ENCODE data around the gene EFNA3.

Gene EFNA3

GRCh38 chr1:155062702-155063411 lies 15.8 kb upstream of the EFNA3 start:
- Histone ChIP-seq H3K27ac (no peak overlapping the region), H3K4me3 (ENCODE audit: low read depth, low read length) (peak overlapping the region; percentile 91), H3K36me3 (replicated peaks) (peaks cover 10% of the 10 kb centered on the region), H3K27me3 (replicated peaks) (no peaks in the 10 kb centered on the region)
- peak; percentile 48 for DNase-seq
- in situ Hi-C loops (cut with HindIII; ENCODE audit: low pct_ligation_motif_present, low sequenced_read_pairs) = no loop called here
- TF ChIP-seq CTCF (IDR thresholded peaks at IDR 0.05; ENCODE audit: low read depth, low read length, missing control alignments) = peak; percentile 94

DNA sequence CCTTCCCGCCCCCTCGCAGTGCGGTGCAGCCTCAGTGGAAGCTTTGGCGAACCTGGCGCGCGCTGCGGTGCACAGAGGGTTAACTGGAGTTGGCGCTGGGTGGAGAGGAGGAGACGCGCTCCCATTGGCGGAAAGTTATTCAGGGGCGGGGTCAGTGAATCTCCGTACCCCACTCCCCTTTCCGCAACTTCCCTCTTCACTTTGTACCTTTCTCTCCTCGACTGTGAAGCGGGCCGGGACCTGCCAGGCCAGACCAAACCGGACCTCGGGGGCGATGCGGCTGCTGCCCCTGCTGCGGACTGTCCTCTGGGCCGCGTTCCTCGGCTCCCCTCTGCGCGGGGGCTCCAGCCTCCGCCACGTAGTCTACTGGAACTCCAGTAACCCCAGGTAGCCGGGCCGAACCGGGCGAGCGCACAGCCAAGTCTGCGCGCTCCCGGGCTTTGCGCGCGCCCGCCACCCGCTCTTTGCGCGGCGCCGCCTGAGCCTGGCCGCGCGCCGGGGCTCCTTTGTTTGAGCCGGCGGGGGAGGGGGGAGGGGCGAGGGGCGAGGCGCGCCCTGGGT lies 15.0 kb upstream of the EFNA3 start, which contains the start of gene EFNA4:
EFNA4 (plus strand) TSS at position 191 of the 561 bp plus-strand sequence; CDS start at position 275, 84 bp downstream.
- DNase-seq = peak; percentile 76
- no peaks in the 10 kb centered on the region for H3K27me3 ChIP-seq (replicated peaks)
- TF ChIP-seq CTCF (IDR thresholded peaks at IDR 0.05; ENCODE audit: low read depth, low read length, missing control alignments) = no peak
- peak within 1 kb of the TSS; percentile 91 for H3K4me3 ChIP-seq (ENCODE audit: low read depth, low read length)
- in situ Hi-C loops (cut with HindIII; ENCODE audit: low pct_ligation_motif_present, low sequenced_read_pairs) = no loop called here
- H3K36me3 ChIP-seq (replicated peaks) = peaks cover 5% of the 10 kb centered on the region
- peak within 1 kb of the TSS; percentile 66 for H3K27ac ChIP-seq

- DNase-seq = no peak
Measured at GRCh38 chr1:155064111-155064831, 14.4 kb upstream of the EFNA3 start.

GRCh38 chr1:155064832-155065429 lies 13.7 kb upstream of the EFNA3 start:
- Histone ChIP-seq H3K27ac (no peak overlapping the region), H3K4me3 (ENCODE audit: low read depth, low read length) (no peak overlapping the region), H3K27me3 (replicated peaks) (no peaks in the 10 kb centered on the region), H3K36me3 (replicated peaks) (peaks cover 3% of the 10 kb centered on the region)
- in situ Hi-C loops (cut with HindIII; ENCODE audit: low pct_ligation_motif_present, low sequenced_read_pairs) = no loop called here
- no peak for DNase-seq
- TF ChIP-seq CTCF (IDR thresholded peaks at IDR 0.05; ENCODE audit: low read depth, low read length, missing control alignments) = no peak

More at GRCh38 chr1:155064111-155064831, 14.4 kb upstream of the EFNA3 start:
- Histone ChIP-seq H3K36me3 (replicated peaks) (peaks cover 3% of the 10 kb centered on the region), H3K4me3 (ENCODE audit: low read depth, low read length) (peak overlapping the region; percentile 91), H3K27ac (no peak overlapping the region), H3K27me3 (replicated peaks) (no peaks in the 10 kb centered on the region)
- in situ Hi-C loops (cut with HindIII; ENCODE audit: low pct_ligation_motif_present, low sequenced_read_pairs) = no loop called here
- TF ChIP-seq CTCF (IDR thresholded peaks at IDR 0.05; ENCODE audit: low read depth, low read length, missing control alignments) = no peak

GRCh38 chr1:155066777-155067176 lies 11.9 kb upstream of the EFNA3 start:
- Histone ChIP-seq H3K36me3 (replicated peaks) (peaks cover 3% of the 10 kb centered on the region), H3K4me3 (ENCODE audit: low read depth, low read length) (no peak overlapping the region), H3K27me3 (replicated peaks) (no peaks in the 10 kb centered on the region), H3K27ac (no peak overlapping the region)
- in situ Hi-C loops (cut with HindIII; ENCODE audit: low pct_ligation_motif_present, low sequenced_read_pairs) = no loop called here
- TF ChIP-seq CTCF (IDR thresholded peaks at IDR 0.05; ENCODE audit: low read depth, low read length, missing control alignments) = no peak
- DNase-seq = no peak

All from brain microvascular endothelial cell (primary cell).